Type B pancreatic cell (in vitro differentiated cells): ENCODE data around the gene MMP14. TPM values are rescaled to one million over a fixed set of nuclear protein-coding genes. Genes with fewer than 3 reads are reported as not detected.
"Not testable (repeated sequence)": the region's sequence is repeated elsewhere in the genome, so short reads cannot be mapped to it uniquely, and the experiment has no call there.

Experiments used
- DNase-seq: peaks from one replicate; pipeline ENCODE4 v3.0.0; 2021; ENCODE audit warnings: mixed read lengths; ENCODE audit not compliant: unreplicated experiment; ENCODE audit errors: extremely low spot score
- H3K27ac Mint-ChIP-seq: 2 replicates; pipeline ENCODE4 v1.8.0; 2021; ENCODE audit warnings: mild to moderate bottlenecking, mixed read lengths
- H3K27me3 Mint-ChIP-seq: 2 replicates; pipeline ENCODE4 v1.8.0; 2021; ENCODE audit warnings: mixed read lengths
- H3K36me3 Mint-ChIP-seq: 2 replicates; pipeline ENCODE4 v1.8.0; 2021; ENCODE audit warnings: mixed read lengths
- H3K4me1 Mint-ChIP-seq: one replicate; pipeline ENCODE4 v1.8.0; 2021; ENCODE audit warnings: mixed read lengths; ENCODE audit not compliant: unreplicated experiment
- H3K4me3 Mint-ChIP-seq: 2 replicates; pipeline ENCODE4 v1.8.0; 2021; ENCODE audit warnings: mild to moderate bottlenecking, mixed read lengths
- H3K9me3 Mint-ChIP-seq: 2 replicates; pipeline ENCODE4 v1.8.0; 2021; ENCODE audit warnings: mixed read lengths
- total RNA-seq: library from RNA; stranded (reverse); gene quantifications from 2 replicates; pipeline ENCODE4 v1.2.1, GENCODE V29; 2021; ENCODE audit warnings: low replicate concordance
- TF ChIP-seq, protein P1 (sequence below): fragments of 200-600 bp; sonication (generic); conservative IDR thresholded peaks from 2 replicates; pipeline ENCODE4 v1.5.0; 2021; ENCODE audit warnings: antibody characterized with exemption, mild to moderate bottlenecking

The MMP14 gene
- total RNA-seq, 1 donor from 2014 or later: 137 TPM

DNA sequence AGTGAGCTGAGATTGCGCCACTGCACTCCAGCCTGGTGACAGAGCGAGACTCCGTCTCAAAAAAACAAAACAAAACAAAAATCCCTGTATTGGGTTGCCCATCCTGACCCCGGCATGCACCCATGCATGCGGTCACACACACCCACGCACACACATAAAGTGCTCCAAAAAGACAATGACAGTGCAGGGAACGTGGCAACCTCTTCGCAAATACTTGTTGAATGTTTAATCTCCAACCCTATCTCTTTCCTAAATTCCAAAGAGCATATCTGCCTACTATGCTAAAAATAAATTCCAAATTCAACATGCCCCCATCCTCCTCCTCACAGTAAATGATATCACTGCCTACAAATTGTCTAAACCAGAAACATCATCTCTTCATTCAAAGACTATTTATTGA lies 34.7 kb upstream of the MMP14 start:
- Mint-ChIP-seq H3K27ac (no peak overlapping the region), H3K36me3 (no peaks in the 10 kb centered on the region), H3K4me1 (peaks cover 5% of the 10 kb centered on the region), H3K9me3 (no peaks in the 10 kb centered on the region), H3K4me3 (no peak overlapping the region), H3K27me3 (peaks cover 29% of the 10 kb centered on the region)
- TF ChIP-seq, protein P1, sequence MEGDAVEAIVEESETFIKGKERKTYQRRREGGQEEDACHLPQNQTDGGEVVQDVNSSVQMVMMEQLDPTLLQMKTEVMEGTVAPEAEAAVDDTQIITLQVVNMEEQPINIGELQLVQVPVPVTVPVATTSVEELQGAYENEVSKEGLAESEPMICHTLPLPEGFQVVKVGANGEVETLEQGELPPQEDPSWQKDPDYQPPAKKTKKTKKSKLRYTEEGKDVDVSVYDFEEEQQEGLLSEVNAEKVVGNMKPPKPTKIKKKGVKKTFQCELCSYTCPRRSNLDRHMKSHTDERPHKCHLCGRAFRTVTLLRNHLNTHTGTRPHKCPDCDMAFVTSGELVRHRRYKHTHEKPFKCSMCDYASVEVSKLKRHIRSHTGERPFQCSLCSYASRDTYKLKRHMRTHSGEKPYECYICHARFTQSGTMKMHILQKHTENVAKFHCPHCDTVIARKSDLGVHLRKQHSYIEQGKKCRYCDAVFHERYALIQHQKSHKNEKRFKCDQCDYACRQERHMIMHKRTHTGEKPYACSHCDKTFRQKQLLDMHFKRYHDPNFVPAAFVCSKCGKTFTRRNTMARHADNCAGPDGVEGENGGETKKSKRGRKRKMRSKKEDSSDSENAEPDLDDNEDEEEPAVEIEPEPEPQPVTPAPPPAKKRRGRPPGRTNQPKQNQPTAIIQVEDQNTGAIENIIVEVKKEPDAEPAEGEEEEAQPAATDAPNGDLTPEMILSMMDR: no peak
- DNase-seq: no peak

DNA sequence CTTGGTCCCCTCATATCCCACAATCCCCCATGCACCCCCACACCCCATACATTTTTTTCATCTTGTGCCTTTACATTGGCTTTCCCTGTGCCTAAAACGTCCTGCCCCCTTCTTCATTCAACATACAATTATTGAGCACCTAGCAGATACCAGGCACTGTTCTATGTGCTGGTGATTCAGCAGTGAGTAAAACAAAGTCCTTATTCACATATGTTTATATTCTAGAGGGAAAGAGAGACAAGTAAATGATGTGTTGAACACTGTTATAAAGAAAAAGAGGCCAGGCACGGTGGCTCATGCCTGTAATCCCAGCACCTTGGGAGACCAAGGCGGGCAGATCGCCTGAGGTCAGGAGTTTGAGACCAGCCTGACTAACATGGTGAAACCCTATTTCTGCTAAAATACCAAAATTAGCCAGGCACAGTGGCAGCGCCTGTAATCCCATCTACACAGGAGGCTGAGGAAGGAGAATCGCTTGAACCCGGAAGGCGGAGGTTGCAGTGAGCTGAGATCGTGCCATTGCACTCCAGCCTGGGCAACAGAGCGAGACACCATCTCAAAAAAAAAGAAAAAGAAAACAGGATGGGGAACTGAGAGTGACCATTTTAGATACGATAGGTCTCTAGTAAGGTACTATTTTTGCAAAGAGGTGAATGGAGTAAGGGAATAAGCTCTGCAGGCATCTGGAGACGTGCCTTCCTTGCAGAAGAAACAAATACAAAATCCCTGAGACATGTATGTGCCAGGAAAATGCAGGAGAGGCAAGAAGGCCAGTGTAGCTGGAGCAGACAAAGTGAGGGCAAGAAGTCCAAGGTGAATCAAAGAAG lies 33.3 kb upstream of the MMP14 start:
- Mint-ChIP-seq H3K4me3 (no peak overlapping the region), H3K27ac (no peak overlapping the region), H3K9me3 (no peaks in the 10 kb centered on the region), H3K27me3 (peaks cover 22% of the 10 kb centered on the region), H3K4me1 (no peaks in the 10 kb centered on the region), H3K36me3 (no peaks in the 10 kb centered on the region)
- TF ChIP-seq, protein P1: no peak
- no peak for DNase-seq

DNA sequence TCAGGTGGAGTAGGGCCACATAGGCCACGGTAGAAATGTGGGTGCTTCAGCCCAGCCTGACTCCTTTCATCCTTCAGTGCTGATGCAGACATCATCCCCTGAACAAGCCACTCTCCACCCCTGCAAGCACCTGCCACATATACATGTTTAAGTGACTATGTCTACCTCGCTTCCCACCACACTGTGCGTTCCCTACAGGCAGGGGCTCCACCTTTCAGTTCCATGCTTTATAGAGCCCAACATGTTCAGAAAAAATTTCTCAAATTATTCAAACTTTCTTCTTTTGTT lies 32.8 kb upstream of the MMP14 start:
- Mint-ChIP-seq H3K4me1 (no peaks in the 10 kb centered on the region), H3K27me3 (peaks cover 18% of the 10 kb centered on the region), H3K36me3 (no peaks in the 10 kb centered on the region), H3K9me3 (no peaks in the 10 kb centered on the region), H3K4me3 (no peak overlapping the region), H3K27ac (no peak overlapping the region)
- TF ChIP-seq, protein P1: no peak
- no peak for DNase-seq

DNA sequence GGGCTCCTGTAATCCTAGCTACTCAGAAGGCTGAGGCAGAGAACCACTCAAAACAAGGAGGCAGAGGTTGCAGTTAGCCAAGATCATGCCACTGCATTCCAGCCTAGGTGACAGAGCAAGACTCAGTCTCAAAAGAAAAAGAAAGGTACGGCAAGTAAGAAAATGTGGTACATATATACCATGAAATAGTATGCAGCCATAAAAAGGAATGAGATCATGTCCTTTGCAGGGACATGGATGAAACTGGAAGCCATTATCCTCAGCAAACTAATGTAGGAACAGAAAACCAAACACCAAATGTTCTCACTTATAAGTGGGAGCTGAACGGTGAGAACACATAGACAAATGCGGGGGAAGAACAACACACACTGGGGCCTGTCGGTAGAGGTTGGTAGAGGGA lies 31.1 kb upstream of the MMP14 start:
- DNase-seq, H3K27ac Mint-ChIP-seq, H3K4me1 Mint-ChIP-seq, H3K36me3 Mint-ChIP-seq, H3K4me3 Mint-ChIP-seq, H3K9me3 Mint-ChIP-seq, H3K27me3 Mint-ChIP-seq: not testable (repeated sequence)

DNA sequence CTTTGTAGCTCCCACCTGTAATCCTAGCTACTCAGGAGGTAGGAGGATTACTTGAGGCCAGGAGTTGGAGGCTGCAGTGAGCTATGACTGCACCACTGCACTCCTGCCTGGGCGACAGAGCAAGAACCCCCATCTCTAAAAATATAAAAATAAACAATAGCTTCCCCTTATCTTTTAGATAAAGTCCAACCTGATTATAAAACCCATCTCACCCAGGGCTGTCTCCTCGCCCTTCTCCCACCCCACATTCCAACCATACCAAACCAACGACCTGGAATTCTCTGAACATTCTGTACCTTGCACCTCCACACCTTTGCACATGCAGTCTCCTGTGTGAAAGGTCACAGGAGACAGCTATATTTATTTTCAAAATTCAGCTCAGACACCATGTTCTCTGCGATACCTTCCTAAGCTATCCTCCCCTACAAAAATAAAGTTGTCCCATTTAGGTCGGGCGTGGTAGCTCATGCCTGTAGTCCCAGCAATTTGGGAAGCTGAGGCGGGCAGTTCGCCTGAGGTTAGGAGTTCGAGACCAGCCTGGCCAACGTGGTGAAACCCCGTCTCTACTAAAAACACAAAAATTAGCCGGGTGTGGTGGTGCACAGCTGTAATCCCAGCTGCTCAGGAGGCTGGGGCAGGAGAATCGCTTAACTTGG lies 28.8 kb upstream of the MMP14 start:
- TF ChIP-seq, protein P1: no peak
- H3K4me1 Mint-ChIP-seq: no peaks in the 10 kb centered on the region
- H3K27ac Mint-ChIP-seq: peak overlapping the region; percentile 57
- peaks cover 5% of the 10 kb centered on the region for H3K27me3 Mint-ChIP-seq
- no peaks in the 10 kb centered on the region for H3K36me3 Mint-ChIP-seq
- no peak overlapping the region for H3K4me3 Mint-ChIP-seq
- no peaks in the 10 kb centered on the region for H3K9me3 Mint-ChIP-seq
- DNase-seq: no peak

DNA sequence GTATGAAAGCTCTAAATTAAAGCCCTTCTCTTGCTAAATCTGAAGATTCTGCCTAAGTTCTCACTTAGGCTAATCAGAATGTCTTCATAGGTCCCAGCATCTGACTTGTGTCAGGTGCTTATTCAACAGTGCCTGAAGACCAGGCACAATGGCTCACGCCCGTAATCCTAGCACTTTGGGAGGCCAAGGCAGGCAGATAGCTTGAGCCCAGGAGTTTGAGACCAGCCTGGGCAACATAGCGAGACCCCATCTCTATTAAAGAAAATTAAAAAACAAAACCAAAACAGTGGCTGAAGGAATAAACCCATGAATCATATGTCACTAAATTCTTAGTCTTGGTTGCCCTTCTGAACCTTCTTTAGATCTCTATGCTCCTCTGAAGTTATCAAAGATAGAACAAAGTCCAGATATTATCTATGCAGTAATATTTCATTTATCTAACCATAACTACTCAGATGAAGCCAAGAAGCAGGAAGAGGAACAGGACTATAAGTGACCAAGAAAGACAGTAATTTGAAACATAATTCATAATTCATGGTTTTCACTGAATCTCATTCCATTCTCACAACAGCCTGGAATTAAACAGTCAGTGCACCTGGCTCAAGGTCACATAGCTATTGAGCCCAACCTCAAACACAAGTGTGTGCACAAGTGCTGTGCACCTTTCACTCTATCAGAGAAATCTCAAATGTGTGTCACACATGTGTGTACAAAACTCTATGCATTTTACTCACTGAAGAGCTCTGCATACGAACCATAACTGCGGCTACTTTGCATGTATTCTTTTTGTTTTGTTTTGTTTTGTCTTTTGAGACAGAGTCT lies 27.8 kb upstream of the MMP14 start:
- Mint-ChIP-seq H3K4me3 (no peak overlapping the region), H3K27me3 (peaks cover 5% of the 10 kb centered on the region), H3K4me1 (no peaks in the 10 kb centered on the region), H3K36me3 (no peaks in the 10 kb centered on the region), H3K9me3 (no peaks in the 10 kb centered on the region), H3K27ac (peak overlapping the region; percentile 57)
- DNase-seq: no peak
- TF ChIP-seq, protein P1: no peak
